HEK293T (cell line): ENCODE data around the gene ZNF740.
"Not testable (repeated sequence)": the region's sequence is repeated elsewhere in the genome, so short reads cannot be mapped to it uniquely, and the experiment has no call there.

ENCODE experiments used
- CTCF ChIA-PET: fragments of 350-600 bp; formaldehyde crosslinking; extraction: SDS; loops from one replicate; lab custom pipeline; 2021; ENCODE audit warnings: antibody characterized with exemption, inconsistent platforms; lab: Yijun Ruan, JAX
- POLR2A ChIA-PET: fragments of 350-600 bp; formaldehyde crosslinking; extraction: SDS; loops from one replicate; lab custom pipeline; 2020; ENCODE audit warnings: antibody characterized with exemption, inconsistent platforms; lab: Yijun Ruan, JAX
- DNase-seq: peaks from one replicate; pipeline ENCODE4 v3.0.0; 2012; ENCODE audit warnings: mixed read lengths; ENCODE audit errors: extremely low spot score
- ARNT ChIP-seq: fragments of 450-650 bp; IDR thresholded peaks from 2 replicates; pipeline ENCODE4 v1.6.1; 2017; ENCODE audit warnings: mild to moderate bottlenecking
- BHLHE40 ChIP-seq: fragments of 450-650 bp; IDR thresholded peaks from 2 replicates; pipeline ENCODE4 v1.6.1; 2016; ENCODE audit warnings: mild to moderate bottlenecking, moderate library complexity, borderline replicate concordance
- CTBP1 ChIP-seq: fragments of 450-650 bp; IDR thresholded peaks from 2 replicates; pipeline ENCODE4 v1.6.1; 2016; ENCODE audit warnings: borderline replicate concordance
- ELF4 ChIP-seq: fragments of 450-650 bp; IDR thresholded peaks from 2 replicates; pipeline ENCODE4 v1.6.1; 2017; ENCODE audit warnings: antibody characterized with exemption
- FOXA1 ChIP-seq: fragments of 450-650 bp; IDR thresholded peaks from 2 replicates; pipeline ENCODE4 v1.6.1; 2016; ENCODE audit warnings: mild to moderate bottlenecking
- FOXK2 ChIP-seq: fragments of 450-650 bp; IDR thresholded peaks from 2 replicates; pipeline ENCODE4 v1.6.1; 2016; ENCODE audit warnings: mild to moderate bottlenecking
- FOXM1 ChIP-seq: fragments of 450-650 bp; IDR thresholded peaks from 2 replicates; pipeline ENCODE4 v1.6.1; 2017; ENCODE audit warnings: mild to moderate bottlenecking, borderline replicate concordance
- HDGF ChIP-seq: fragments of 450-650 bp; IDR thresholded peaks from 2 replicates; pipeline ENCODE4 v1.6.1; 2017; ENCODE audit warnings: antibody characterized with exemption, borderline replicate concordance
- L3MBTL2 ChIP-seq: fragments of 450-650 bp; conservative IDR thresholded peaks from 2 replicates; pipeline ENCODE4 v1.6.1; 2016; ENCODE audit warnings: mild to moderate bottlenecking
- LEF1 ChIP-seq: fragments of 450-650 bp; IDR thresholded peaks from 2 replicates; pipeline ENCODE4 v1.6.1; 2017; ENCODE audit warnings: mild to moderate bottlenecking, borderline replicate concordance
- NFRKB ChIP-seq: fragments of 450-650 bp; IDR thresholded peaks from 2 replicates; pipeline ENCODE4 v1.6.1; 2016; ENCODE audit warnings: mild to moderate bottlenecking, moderate library complexity
- SP1 ChIP-seq: fragments of 450-650 bp; IDR thresholded peaks from 2 replicates; pipeline ENCODE4 v1.6.1; 2017
- SUZ12 ChIP-seq: fragments of 450-650 bp; IDR thresholded peaks from 2 replicates; pipeline ENCODE4 v1.6.1; 2016; ENCODE audit warnings: mild to moderate bottlenecking
- TARDBP ChIP-seq: fragments of 450-650 bp; IDR thresholded peaks from 2 replicates; pipeline ENCODE4 v1.6.1; 2016
- ZNF384 ChIP-seq: fragments of 450-650 bp; IDR thresholded peaks from 2 replicates; pipeline ENCODE4 v1.6.1; 2016
- TF ChIP-seq, protein P1 (sequence below): fragments of 450-650 bp; IDR thresholded peaks from 2 replicates; pipeline ENCODE4 v1.6.1; 2016

Gene ZNF740

DNA sequence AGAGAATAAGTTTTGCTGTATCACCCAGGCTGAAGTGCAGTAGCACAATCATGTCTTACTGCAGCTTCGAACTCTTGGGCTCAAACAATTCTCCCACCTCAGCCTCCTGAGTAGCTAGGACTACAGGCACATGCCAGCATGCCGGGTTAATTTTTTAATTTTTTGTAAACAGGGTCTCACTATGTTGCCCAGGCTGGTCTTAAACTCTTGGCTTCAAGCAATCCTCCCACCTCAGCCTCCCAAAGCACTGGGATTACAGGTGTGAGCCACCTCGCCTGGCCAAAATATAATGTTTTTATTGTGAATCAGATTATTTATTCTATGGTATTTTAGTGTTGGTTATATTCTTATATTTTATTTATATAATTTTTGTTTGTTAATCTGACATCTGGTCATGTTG, 3.8 kb upstream of the ZNF740 start:
- ChIA-PET POLR2A (no interaction called here), CTCF (interaction anchor here (1.0 to 1.7 kb wide), 2 partner anchors 17 to 145 kb away, joined by 4 to 8 read pairs; partner anchors contain the start of gene AAAS)
- TF ChIP-seq NFRKB (no peak), ZNF384 (no peak), FOXK2 (no peak), FOXA1 (no peak), CTBP1 (no peak), FOXM1 (no peak)
- TF ChIP-seq, protein P1, sequence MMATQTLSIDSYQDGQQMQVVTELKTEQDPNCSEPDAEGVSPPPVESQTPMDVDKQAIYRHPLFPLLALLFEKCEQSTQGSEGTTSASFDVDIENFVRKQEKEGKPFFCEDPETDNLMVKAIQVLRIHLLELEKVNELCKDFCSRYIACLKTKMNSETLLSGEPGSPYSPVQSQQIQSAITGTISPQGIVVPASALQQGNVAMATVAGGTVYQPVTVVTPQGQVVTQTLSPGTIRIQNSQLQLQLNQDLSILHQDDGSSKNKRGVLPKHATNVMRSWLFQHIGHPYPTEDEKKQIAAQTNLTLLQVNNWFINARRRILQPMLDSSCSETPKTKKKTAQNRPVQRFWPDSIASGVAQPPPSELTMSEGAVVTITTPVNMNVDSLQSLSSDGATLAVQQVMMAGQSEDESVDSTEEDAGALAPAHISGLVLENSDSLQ = no peak
- DNase-seq = no peak

DNA sequence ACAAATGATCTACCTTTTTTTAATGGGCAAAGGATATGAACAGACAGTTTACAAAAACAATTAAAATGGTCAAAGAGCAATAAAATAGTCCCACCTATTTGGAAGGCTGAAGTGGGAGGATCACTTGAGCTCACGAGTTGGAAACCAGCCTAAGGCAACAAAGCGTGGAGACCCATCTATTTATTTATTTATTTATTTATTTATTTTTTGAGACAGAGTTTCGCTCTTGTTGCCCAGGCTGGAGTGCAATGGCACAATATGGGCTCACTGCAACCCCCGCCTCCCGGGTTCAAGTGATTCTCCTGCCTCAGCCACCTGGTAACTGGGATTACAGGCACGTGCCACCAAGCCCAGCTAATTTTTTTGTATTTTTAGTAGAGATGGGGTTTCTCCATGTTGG, 3.1 kb upstream of the ZNF740 start:
- not testable (repeated sequence) for DNase-seq
- POLR2A ChIA-PET = interaction anchor here (1.4 kb wide), 1 partner anchor 323 kb away, joined by 4 read pairs; the partner anchor contains the start of gene TARBP2
- CTCF ChIA-PET = interaction anchor here (1.0 to 1.7 kb wide), 2 partner anchors 18 to 144 kb away, joined by 4 to 8 read pairs; partner anchors contain the start of gene AAAS

DNA sequence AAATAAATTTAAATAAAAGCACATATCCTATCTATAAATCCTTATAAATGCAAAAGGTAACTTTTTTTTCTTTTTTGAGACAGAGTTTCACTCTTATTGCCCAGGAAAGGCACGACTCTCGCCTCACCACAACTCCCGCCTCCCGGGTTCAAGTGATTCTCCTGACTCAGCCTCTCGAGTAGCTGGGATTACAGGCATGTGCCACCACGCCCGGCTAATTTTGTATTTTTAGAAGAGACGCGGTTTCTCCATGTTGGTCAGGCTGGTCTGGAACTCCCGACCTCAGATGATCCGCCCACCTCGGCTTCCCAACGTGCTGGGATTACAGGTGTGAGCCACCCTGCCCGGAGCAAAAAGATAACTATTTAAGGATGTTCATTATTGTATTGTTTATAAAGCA, 1.7 kb upstream of the ZNF740 start:
- DNase-seq = not testable (repeated sequence)
- CTCF ChIA-PET = interaction anchor here (0.8 kb wide), 1 partner anchor 154 kb away, joined by 3 read pairs; no protein-coding TSS in a partner anchor
- POLR2A ChIA-PET = interaction anchor here (0.8 kb wide), 1 partner anchor 142 kb away, joined by 4 read pairs; no protein-coding TSS in a partner anchor

DNA sequence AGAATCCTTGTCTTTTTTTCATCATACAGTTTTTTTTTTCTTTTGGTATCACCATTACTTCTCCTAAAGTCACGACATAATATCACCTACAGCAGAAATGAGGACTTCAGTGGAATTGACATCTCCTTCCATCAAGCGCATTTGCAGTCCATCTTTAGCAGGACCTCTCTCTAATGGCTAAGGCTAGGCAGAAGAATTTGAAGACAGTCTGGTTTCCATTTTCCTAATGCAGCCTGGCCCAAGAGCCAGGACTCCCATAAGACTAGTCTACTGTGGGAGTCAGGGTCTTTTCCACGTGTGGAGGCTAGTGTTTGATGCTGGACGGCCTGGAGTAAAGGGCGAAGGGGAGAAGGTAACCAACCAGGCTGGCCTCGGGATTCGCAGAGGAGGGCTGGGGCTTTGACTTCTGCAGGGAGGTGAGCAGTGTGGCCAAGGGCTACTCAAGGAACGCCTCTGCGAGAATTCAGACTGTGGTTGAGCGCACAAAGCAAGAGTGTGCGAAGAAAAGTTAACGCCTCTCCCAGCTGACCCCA, 769 bp upstream of the ZNF740 start:
- CTCF ChIA-PET = interaction anchor here (0.8 kb wide), 1 partner anchor 154 kb away, joined by 3 read pairs; no protein-coding TSS in a partner anchor
- TF ChIP-seq SUZ12 (no peak), L3MBTL2 (peak; percentile 59), BHLHE40 (no peak)
- POLR2A ChIA-PET = interaction anchor here (0.7 to 3.9 kb wide), 20 partner anchors 8 to 200 kb away, joined by 3 to 27 read pairs (median 4); partner anchors contain the start of genes EIF4B, ESPL1 and SP1
- peak; percentile 35 for DNase-seq

DNA sequence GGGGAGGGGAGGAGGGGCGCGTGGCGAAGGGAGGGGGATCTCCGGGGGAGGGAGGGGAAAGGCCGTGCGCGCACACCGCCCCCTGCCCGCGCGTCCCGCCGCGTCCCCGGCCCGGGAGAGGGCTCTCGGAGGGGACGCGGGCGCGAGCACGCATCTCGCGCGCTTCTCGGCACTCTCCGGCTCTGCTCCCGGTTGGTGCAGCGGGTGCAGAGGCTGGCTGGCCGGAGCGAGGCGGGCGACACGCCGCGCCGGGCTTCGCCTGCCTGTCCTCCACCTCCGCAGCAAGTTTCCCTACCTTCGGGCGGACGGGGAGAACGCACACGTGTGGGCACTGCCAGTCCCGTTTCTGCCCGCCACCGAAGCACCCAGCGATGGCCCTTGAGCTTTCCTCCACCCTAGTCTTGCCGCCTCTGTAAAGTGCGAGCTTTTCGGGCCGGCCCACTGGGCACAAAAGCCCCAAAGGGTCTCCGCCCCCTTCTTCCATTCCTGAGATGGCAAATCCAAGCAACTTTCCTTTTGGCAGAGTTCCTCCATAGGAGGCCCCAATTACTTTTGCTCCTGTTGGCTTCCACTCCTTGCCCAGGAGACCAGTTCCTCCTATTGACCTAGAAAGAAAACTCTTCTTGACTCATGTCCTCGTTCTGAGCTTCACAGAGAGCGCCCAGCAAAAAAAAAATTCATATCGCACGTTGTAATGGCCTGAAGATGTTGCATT, 566 bp downstream of the ZNF740 start:
- TF ChIP-seq FOXM1 (no peak), L3MBTL2 (peak; percentile 60; the same call in 1 of the 2 replicates)
- POLR2A ChIA-PET = interaction anchor here (0.7 to 3.9 kb wide), 19 partner anchors 9 to 206 kb away, joined by 3 to 27 read pairs (median 4); partner anchors contain the start of genes AAAS, EIF4B, ESPL1 and SP1
- CTCF ChIA-PET = interaction anchor here (1.1 to 1.8 kb wide), 3 partner anchors 31 to 171 kb away, joined by 3 to 5 read pairs (median 4); no protein-coding TSS in a partner anchor
- DNase-seq = peak; percentile 89

DNA sequence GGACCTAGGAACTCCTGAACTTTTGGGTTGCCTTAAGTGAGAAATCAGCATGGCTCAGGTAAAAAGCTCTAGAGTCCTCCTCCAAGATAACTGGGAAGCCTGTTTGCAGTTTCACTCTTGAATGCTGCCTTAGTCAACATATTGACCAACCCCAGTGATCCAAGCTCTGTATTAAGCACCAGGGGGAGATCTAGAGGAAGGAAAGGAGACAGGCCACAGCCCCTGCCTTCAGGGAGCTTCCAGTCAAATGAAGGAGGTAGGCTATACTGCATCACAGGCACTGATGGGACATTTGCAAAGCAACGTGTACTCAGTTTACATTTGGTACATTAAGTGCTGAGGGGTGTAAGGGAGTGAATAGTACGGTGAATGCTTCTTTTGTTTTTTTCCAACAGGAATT, 1.4 kb downstream of the ZNF740 start:
- ChIA-PET POLR2A (interaction anchor here (0.8 to 3.9 kb wide), 6 partner anchors 12 to 139 kb away, joined by 3 to 27 read pairs (median 12); partner anchors contain the start of genes AAAS, ESPL1 and SPRYD3), CTCF (interaction anchor here (1.4 to 1.8 kb wide), 2 partner anchors 30 to 32 kb away, joined by 4 to 5 read pairs; no protein-coding TSS in a partner anchor)
- TF ChIP-seq FOXM1 = no peak
- no peak for TF ChIP-seq FOXA1
- no peak for TF ChIP-seq SP1
- no peak for TF ChIP-seq HDGF
- no peak for TF ChIP-seq LEF1
- TF ChIP-seq CTBP1 = no peak
- no peak for TF ChIP-seq ELF4
- TF ChIP-seq NFRKB = no peak
- TF ChIP-seq ZNF384 = no peak
- no peak for TF ChIP-seq ARNT
- no peak for TF ChIP-seq FOXK2
- no peak for TF ChIP-seq L3MBTL2
- TF ChIP-seq SUZ12 = no peak
- TF ChIP-seq BHLHE40 = no peak
- TF ChIP-seq TARDBP = no peak
- TF ChIP-seq, protein P1 = no peak
- no peak for DNase-seq

DNA sequence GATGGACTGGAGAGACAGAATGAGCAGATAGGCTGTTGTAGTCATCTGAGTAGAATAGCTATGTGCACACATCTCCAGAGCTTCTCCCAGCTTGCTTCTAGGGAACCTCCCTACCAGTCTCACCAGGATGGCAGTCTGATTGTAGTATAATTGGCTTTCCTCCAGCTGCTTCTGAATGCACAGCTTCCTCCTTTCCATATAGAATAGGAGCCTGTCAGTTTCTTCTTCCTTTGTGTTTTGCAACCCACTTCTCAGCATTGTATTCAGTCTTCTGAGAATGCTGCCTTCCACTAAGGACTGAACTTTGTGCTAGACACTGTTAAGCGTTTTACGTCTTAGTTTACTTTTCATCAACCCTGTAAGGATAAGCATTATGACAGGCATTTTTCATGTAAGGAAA, 2.4 kb downstream of the ZNF740 start:
- no peak for DNase-seq
- CTCF ChIA-PET = interaction anchor here (1.4 kb wide), 1 partner anchor 31 kb away, joined by 5 read pairs; no protein-coding TSS in a partner anchor
- POLR2A ChIA-PET = interaction anchor here (3.9 kb wide), 1 partner anchor 11 kb away, joined by 23 read pairs; no protein-coding TSS in a partner anchor
- no peak for TF ChIP-seq FOXK2
- no peak for TF ChIP-seq TARDBP
- no peak for TF ChIP-seq ELF4
